K562 (cell line): Measurements from ENCODE around the gene PPP4R3B. TPM values are rescaled to one million over a fixed set of nuclear protein-coding genes. Genes with fewer than 3 reads are reported as not detected.

Experiments used
- ARNT ChIP-seq, 2 experiments: fragments of 450-650 bp; IDR thresholded peaks; 2 replicates each; pipeline ENCODE4 v1.6.1; 2016; ENCODE audit warnings: mild to moderate bottlenecking in 1 of 2
- DMBX1 ChIP-seq: fragments of 250-450 bp; sonication (Bioruptor Pico); IDR thresholded peaks from 2 replicates; pipeline ENCODE4 v1.8.0; 2022; ENCODE audit warnings: inconsistent platforms, mild to moderate bottlenecking, moderate library complexity, borderline replicate concordance
- EP400 ChIP-seq: fragments of 450-650 bp; IDR thresholded peaks from 2 replicates; pipeline ENCODE4 v1.6.1; 2017; ENCODE audit warnings: antibody characterized with exemption, mild to moderate bottlenecking, moderate library complexity
- ESRRB ChIP-seq: fragments of 250-450 bp; sonication (Bioruptor Pico); IDR thresholded peaks from 2 replicates; pipeline ENCODE4 v1.5.0; 2020; ENCODE audit warnings: mild to moderate bottlenecking, moderate library complexity, borderline replicate concordance
- KLF16 ChIP-seq: IDR thresholded peaks from 2 replicates; pipeline ENCODE4 v1.6.1; 2016; ENCODE audit warnings: antibody characterized with exemption
- MAX ChIP-seq: sonication (generic); formaldehyde crosslinking; IDR thresholded peaks from 2 replicates; pipeline ENCODE4 v1.9.0; 2022; ENCODE audit warnings: mild to moderate bottlenecking, missing genetic modification reagents
- MCM3 ChIP-seq: fragments of 450-650 bp; IDR thresholded peaks from 2 replicates; pipeline ENCODE4 v1.6.1; 2016
- NFATC3 ChIP-seq: fragments of 450-650 bp; IDR thresholded peaks from 2 replicates; pipeline ENCODE4 v1.6.1; 2017; ENCODE audit warnings: mild to moderate bottlenecking
- NKRF ChIP-seq: fragments of 450-650 bp; IDR thresholded peaks from 2 replicates; pipeline ENCODE4 v1.6.1; 2016; ENCODE audit warnings: borderline replicate concordance
- POLR2H ChIP-seq: IDR thresholded peaks from 2 replicates; pipeline ENCODE4 v1.6.1; 2016; ENCODE audit warnings: missing genetic modification characterization, low read depth, mild to moderate bottlenecking, control low read depth, missing compliant biosample characterization, moderate library complexity
- RBFOX2 ChIP-seq: fragments of 200-400 bp; formaldehyde crosslinking; IDR thresholded peaks from 2 replicates; pipeline ENCODE4 v1.6.1; 2017; ENCODE audit warnings: low read depth, mild to moderate bottlenecking, low read length, moderate library complexity
- SIN3B ChIP-seq: fragments of 450-650 bp; IDR thresholded peaks from 2 replicates; pipeline ENCODE4 v1.6.1; 2017; ENCODE audit warnings: low read depth, mild to moderate bottlenecking, moderate library complexity
- ZBTB1 ChIP-seq: sonication (generic); formaldehyde crosslinking; IDR thresholded peaks from 2 replicates; pipeline ENCODE4 v1.8.1; 2023; ENCODE audit warnings: missing genetic modification reagents, low read depth, mild to moderate bottlenecking, borderline replicate concordance
- ZNF165 ChIP-seq: fragments of 250-450 bp; sonication (Bioruptor Pico); IDR thresholded peaks from 2 replicates; pipeline ENCODE4 v1.4.0; 2020; ENCODE audit warnings: borderline replicate concordance
- polyA plus RNA-seq, 8 experiments: library from polyadenylated mRNA; depleted of rRNA in 4 of 8; stranded (reverse) in 5 of 8; unstranded in 3 of 8; fragments of >200 nt; fragmentation: Nextera tagmentation in 2 of 8; fragmentation: Illumina TruSeq in 1 of 8; extraction: Ambion mirVana in 2 of 8; extraction: Trizol in 1 of 8; gene quantifications; 2 replicates each; pipeline versions ENCODE4 v1.2.1 to v1.2.3, GENCODE V29; 2011 to 2014; ENCODE audit warnings: inconsistent platforms in 1 of 8, missing spikeins in 1 of 8
- total RNA-seq, 7 experiments: library from RNA; depleted of rRNA in 6 of 7; stranded (reverse); fragments of >200 nt in 6 of 7; fragmentation: Illumina TruSeq in 2 of 7; extraction: Trizol in 2 of 7; gene quantifications; 2 replicates each; pipeline versions ENCODE4 v1.2.1 to v1.2.3, GENCODE V29; 2011 to 2021; ENCODE audit warnings: low replicate concordance in 1 of 7

PPP4R3B gene
- total and polyA plus RNA-seq, 9 of the 15 experiments (the other 6 are each of a cell fraction or from before 2014, with no cell fraction given) = 13.2 to 59.2 (median 41.9) TPM

GRCh38 chr2:55618025-55618274 lies 528 bp upstream of the PPP4R3B start (continued):
- TF ChIP-seq ZNF165 = 0 out of 2 replicates have a peak, but pooled peaks have one; percentile 36
- TF ChIP-seq ZBTB1 (CRISPR knock-in tag) = 0 out of 2 replicates have a peak, but pooled peaks have one; percentile 50
- no peak for TF ChIP-seq KLF16
- no peak for TF ChIP-seq NFATC3
- no peak for TF ChIP-seq ESRRB (CRISPR knock-in tag)
- TF ChIP-seq RBFOX2 = no peak
- 0 out of 4 replicates have a peak, but pooled peaks of 1 of the 2 experiments have one; percentile 3 for TF ChIP-seq ARNT (IDR thresholded peaks at IDR 0.05)
- TF ChIP-seq MCM3 = no peak
- 0 out of 2 replicates have a peak, but pooled peaks have one; percentile 1 for TF ChIP-seq NKRF
- TF ChIP-seq EP400 = 0 out of 2 replicates have a peak, but pooled peaks have one; percentile 0
- TF ChIP-seq SIN3B = 0 out of 2 replicates have a peak, but pooled peaks have one; percentile 5
- no peak for TF ChIP-seq MAX (CRISPR knock-in tag)
- TF ChIP-seq DMBX1 = 0 out of 2 replicates have a peak, but pooled peaks have one; percentile 32
- peak; percentile 62; the same call in 1 of the 2 replicates for TF ChIP-seq POLR2H (tag)
